ENCODE measurements around the gene UNC119. TPM values are rescaled to one million over a fixed set of nuclear protein-coding genes. Genes with fewer than 3 reads are reported as not detected.
A peak's percentile ranks its signal among the peaks of the same experiment; 100 is the strongest.

UNC119 gene
- total RNA-seq, 1 donor = 21.6 TPM

- DNase-seq (ENCODE audit: low read depth) = no peak
- TF ChIP-seq CTCF (IDR thresholded peaks at IDR 0.05; ENCODE audit: insufficient read depth, low read depth, low read length) = no peak
- H3K4me3 ChIP-seq (ENCODE audit: low read depth, low read length) = no peak overlapping the region
Observed at GRCh38 chr17:28534740-28535375, 17.6 kb downstream of the UNC119 start.

- H3K4me3 ChIP-seq (ENCODE audit: low read depth, low read length) = no peak overlapping the region
- TF ChIP-seq CTCF (IDR thresholded peaks at IDR 0.05; ENCODE audit: insufficient read depth, low read depth, low read length) = no peak
- DNase-seq (ENCODE audit: low read depth) = no peak
Observed at GRCh38 chr17:28533091-28533807, 19.2 kb downstream of the UNC119 start.

- H3K4me3 ChIP-seq (ENCODE audit: low read depth, low read length) = no peak overlapping the region
- no peak for TF ChIP-seq CTCF (IDR thresholded peaks at IDR 0.05; ENCODE audit: insufficient read depth, low read depth, low read length)
- peak; percentile 40 for DNase-seq (ENCODE audit: low read depth)
Observed at GRCh38 chr17:28532050-28532960, 20.1 kb downstream of the UNC119 start.

- no peak for TF ChIP-seq CTCF (IDR thresholded peaks at IDR 0.05; ENCODE audit: insufficient read depth, low read depth, low read length)
Observed at GRCh38 chr17:28530926-28531325, 21.5 kb downstream of the UNC119 start.

GRCh38 chr17:28530250-28530649 lies 22.2 kb downstream of the UNC119 start:
- no peak overlapping the region for H3K4me3 ChIP-seq (ENCODE audit: low read depth, low read length)
- TF ChIP-seq CTCF (IDR thresholded peaks at IDR 0.05; ENCODE audit: insufficient read depth, low read depth, low read length) = no peak
- no peak for DNase-seq (ENCODE audit: low read depth)

More at GRCh38 chr17:28530926-28531325, 21.5 kb downstream of the UNC119 start:
- no peak for DNase-seq (ENCODE audit: low read depth)
- H3K4me3 ChIP-seq (ENCODE audit: low read depth, low read length) = no peak overlapping the region

GRCh38 chr17:28529013-28529400 lies 23.4 kb downstream of the UNC119 start:
- no peak for DNase-seq (ENCODE audit: low read depth)
- no peak for TF ChIP-seq CTCF (IDR thresholded peaks at IDR 0.05; ENCODE audit: insufficient read depth, low read depth, low read length)
- H3K4me3 ChIP-seq (ENCODE audit: low read depth, low read length) = no peak overlapping the region

Data from fibroblast of villous mesenchyme (primary cell).